HG03342 (cell line): ENCODE data around the gene AMIGO2.
A peak's percentile ranks its signal among the peaks of the same experiment; 100 is the strongest.

Experiments
- ATAC-seq: cut with Tn5 transposase; IDR thresholded peaks from one replicate; pipeline ENCODE4 v1.9.1; 2021; ENCODE audit warnings: mild to moderate bottlenecking, moderate library complexity; ENCODE audit not compliant: unreplicated experiment

AMIGO2 gene

GRCh38 chr12:47098099-47098498 lies 18.3 kb upstream of the AMIGO2 start:
- no peak for ATAC-seq

GRCh38 chr12:47097276-47097896 lies 17.6 kb upstream of the AMIGO2 start:
- no peak for ATAC-seq

- no peak for ATAC-seq
Observed at GRCh38 chr12:47095446-47096236, 15.9 kb upstream of the AMIGO2 start.

GRCh38 chr12:47094804-47095203 lies 15.0 kb upstream of the AMIGO2 start:
- ATAC-seq, result no peak

GRCh38 chr12:47091009-47091408 lies 11.2 kb upstream of the AMIGO2 start:
- ATAC-seq, result no peak

GRCh38 chr12:47088021-47088944 lies 8.5 kb upstream of the AMIGO2 start:
- no peak for ATAC-seq

- no peak for ATAC-seq
Observed at GRCh38 chr12:47087088-47087688, 7.4 kb upstream of the AMIGO2 start.

- no peak for ATAC-seq
Observed at GRCh38 chr12:47085815-47086252, 6.1 kb upstream of the AMIGO2 start.

GRCh38 chr12:47084172-47084571 lies 4.4 kb upstream of the AMIGO2 start:
- ATAC-seq, result no peak

GRCh38 chr12:47082796-47083621 lies 3.2 kb upstream of the AMIGO2 start:
- ATAC-seq, result no peak

GRCh38 chr12:47082283-47082682 lies 2.5 kb upstream of the AMIGO2 start:
- no peak for ATAC-seq

GRCh38 chr12:47080725-47081502 lies 1.2 kb upstream of the AMIGO2 start:
- no peak for ATAC-seq

- peak; percentile 37 for ATAC-seq
Observed at GRCh38 chr12:47079981-47080724, 394 bp upstream of the AMIGO2 start.

GRCh38 chr12:47078733-47079467 lies 859 bp downstream of the AMIGO2 start:
- ATAC-seq, result no peak

GRCh38 chr12:47078086-47078395 lies 1.7 kb downstream of the AMIGO2 start:
- ATAC-seq, result no peak

- no peak for ATAC-seq
Observed at GRCh38 chr12:47077206-47078085, 2.3 kb downstream of the AMIGO2 start.
